GM19395 (cell line): ENCODE data around the gene ZMPSTE24.

Source experiments
- ATAC-seq: cut with Tn5 transposase; IDR thresholded peaks from one replicate; pipeline ENCODE4 v1.9.1; 2021; ENCODE audit warnings: mild to moderate bottlenecking, moderate library complexity; ENCODE audit not compliant: unreplicated experiment

The ZMPSTE24 gene

GRCh38 chr1:40258445-40258769, 371 bp downstream of the ZMPSTE24 start:
- no peak for ATAC-seq

DNA sequence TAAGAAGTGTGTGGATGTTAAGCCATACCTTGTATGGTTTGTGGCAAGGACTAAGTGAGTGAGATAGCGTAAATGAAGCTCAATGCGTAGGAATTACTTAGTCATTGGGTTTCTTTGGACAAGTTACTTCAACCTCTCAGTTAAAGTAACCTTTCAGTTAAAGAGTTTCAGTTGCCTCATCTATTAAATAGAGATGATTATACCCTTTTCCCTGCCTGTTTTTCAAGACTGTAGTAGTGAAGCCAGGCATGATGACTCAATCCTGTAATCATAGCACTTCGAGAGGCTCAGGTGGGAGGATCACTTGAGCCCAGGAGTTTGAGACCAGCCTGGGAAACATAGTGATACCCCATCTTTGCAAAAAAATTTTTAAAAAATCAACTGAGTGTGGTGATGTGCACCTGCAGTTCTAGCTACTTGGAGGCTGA, 6.3 kb downstream of the ZMPSTE24 start:
- ATAC-seq, result no peak

DNA sequence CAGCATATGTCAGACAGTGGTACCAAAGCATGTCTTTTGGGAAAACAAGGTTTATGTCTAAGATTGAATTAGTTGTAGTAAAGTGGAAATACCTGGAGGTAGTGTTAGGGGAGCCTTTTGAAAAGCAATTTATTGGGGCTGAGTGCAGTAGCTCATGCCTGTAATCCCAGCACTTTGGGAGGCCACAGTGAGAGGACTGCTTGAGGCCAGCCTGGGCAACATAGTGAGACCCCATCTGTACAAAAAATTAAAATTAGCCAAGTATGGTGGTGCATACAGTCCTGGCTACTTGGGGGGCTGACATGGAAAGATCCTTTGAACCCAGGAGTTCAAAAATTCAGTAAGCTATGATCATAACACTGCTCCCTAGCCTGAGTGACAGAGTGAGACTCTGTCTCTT, 7.3 kb downstream of the ZMPSTE24 start:
- ATAC-seq, result no peak

DNA sequence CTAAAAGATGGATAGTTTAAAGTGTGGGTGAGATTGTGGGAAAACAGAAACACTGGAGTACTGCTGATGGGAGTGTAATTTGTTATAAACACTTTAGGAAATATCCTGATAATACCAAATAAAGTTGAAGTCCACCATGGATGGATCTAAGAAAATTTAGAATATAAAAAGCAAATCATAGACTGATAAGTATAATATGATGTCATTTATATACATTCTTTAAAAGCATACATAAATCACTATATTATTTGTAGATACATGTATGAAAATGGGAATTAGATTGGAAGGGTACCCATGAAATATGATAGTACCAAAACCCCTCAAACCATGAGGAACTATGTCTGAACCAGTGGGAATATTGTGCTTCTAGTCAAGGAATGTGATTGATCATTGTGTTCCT, 7.9 kb downstream of the ZMPSTE24 start:
- ATAC-seq, result no peak

- ATAC-seq, result no peak
These were observed 8.9 kb downstream of the ZMPSTE24 start for GRCh38 chr1:40266786-40267535.

DNA sequence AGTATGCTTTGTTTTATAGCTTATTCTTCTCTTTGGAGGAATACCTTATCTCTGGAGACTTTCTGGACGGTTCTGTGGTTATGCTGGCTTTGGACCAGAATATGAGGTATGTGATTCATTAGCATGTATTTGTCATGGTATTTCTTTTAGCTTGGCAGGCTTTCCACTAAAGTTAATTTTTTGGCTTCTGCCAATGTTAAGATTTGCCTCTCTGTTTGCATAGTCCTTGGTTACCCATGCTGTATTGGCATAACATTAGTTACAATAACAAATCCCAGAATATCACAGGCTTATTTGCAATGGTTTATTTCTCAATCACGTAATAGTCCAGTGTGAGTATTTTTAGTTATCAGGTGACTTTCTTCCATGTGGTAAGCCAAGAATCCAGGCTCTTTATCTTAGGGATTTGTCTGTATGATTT, 9.7 kb downstream of the ZMPSTE24 start:
- no peak for ATAC-seq

DNA sequence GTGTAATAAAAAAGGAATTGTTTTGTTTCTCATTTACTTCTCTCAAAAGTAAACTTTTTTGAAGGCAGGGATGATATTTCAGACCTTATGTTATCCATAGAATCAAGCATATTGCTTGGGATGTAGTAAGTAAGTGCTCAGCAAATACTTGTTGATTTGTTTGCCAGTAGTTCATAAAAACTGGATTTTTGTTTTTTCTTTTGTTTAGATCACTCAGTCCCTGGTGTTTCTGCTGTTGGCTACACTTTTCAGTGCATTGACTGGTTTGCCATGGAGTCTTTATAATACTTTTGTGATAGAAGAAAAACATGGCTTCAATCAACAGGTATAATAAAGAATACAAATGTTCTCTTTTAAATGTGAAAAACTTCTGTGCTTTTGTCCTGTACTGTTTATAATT, 10.2 kb downstream of the ZMPSTE24 start:
- ATAC-seq, result no peak

DNA sequence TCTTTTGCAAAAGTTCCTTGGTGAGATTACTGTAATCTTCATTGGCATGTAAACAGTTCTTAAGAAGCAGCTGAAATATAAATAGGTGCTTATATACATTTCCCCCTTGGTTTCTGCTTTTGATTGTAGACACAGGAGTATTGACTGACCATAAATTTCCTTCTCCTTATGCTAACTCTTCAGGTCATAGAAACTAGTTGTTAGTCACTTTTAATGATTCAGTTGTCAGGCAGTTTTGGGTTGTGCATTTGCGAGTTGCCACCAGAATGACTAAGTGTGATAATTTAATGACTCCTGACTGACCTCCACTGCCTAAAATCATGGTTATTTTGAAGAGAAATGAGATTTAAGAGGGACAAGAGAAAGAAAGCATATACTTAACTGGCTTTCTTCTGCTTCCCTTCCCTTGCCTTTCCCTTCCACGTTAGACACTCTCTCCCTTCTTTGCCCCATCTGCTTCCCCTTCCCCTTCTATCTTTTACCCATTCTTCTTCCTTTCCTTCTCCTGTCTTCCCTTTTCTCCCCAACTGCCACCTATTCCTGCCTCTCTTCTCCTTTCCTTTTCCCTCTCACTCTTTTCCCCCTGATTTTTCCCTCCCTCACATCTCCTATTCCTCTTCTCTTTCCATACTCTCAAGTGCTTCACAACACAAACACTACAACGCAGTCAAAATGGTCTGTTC, 12.3 kb downstream of the ZMPSTE24 start:
- no peak for ATAC-seq

DNA sequence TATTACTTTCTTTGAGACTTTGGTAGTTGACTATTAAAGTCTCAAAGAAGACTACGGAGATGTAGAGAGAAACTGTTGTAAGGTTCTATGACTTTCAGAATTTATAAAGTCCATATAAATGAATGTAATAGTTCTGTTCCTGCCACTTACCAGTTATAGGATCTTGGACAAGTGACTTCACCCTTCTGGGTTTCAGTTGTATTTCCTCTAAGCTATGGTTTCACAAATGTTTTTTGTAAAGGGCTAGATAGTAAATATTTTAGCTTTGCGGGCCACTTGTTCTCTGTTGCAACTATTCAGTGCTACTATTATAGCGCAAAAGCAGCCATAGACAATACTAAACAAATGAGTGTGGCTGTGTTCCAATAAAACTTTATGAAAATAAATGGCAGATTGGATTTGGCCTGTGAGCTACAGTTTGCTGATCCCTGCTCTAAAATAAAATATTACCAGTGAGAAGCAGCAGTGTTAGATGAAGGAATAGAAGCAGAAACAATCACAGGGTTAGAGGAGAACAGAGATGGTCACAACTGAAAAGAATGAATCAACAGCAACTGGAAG, 14.7 kb downstream of the ZMPSTE24 start:
- ATAC-seq, result no peak

DNA sequence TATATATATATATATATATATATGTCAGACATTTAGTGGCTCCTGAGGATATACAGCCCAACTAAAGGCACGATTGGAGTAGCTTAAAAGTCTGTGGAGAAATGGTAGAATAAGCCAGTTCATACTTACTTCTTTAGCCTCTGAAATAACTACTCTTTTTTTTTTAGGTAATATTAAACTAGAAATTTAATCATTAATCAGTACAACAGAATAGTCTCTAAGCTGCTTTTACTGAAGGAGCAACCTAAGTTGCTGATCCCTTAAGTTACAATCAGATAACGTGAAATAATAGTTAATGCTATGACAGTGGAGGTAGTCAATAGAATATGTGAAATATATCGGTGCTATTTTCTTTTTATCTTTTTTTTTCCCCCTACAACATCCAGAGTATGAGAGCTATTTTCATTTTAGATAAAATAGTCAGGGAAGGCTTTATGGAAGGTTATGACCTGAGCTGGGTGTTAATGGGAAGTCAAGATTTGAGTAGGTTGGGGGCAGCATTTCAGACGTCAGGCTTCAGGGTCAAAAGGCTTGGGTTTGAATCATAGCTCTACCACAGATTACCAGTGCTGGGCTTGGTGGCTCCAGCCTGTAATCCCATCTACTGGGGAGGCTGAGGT, 15.6 kb downstream of the ZMPSTE24 start:
- no peak for ATAC-seq

- no peak for ATAC-seq
These were observed 16.3 kb downstream of the ZMPSTE24 start for GRCh38 chr1:40274331-40274730.

DNA sequence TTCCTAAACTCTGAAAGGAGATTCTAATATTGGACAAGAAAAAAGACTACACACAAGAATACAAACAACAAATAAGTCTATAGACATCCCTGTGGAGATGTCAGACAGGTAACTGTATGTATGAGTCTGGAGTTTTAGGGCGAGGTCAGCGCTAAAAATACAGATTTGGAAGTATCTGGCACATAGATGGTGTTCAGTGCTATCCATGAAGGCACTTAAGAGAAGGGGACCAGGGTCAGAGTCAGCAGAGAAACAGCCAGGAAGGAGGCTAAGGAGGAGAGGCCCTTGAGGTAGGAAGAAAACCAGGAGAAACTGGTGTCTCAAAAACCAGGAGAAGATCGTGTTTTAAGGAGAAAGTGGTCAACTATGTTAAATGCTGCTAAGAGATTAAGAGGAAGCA, 18.1 kb downstream of the ZMPSTE24 start:
- no peak for ATAC-seq

GRCh38 chr1:40281853-40282252, 23.8 kb downstream of the ZMPSTE24 start:
- no peak for ATAC-seq

DNA sequence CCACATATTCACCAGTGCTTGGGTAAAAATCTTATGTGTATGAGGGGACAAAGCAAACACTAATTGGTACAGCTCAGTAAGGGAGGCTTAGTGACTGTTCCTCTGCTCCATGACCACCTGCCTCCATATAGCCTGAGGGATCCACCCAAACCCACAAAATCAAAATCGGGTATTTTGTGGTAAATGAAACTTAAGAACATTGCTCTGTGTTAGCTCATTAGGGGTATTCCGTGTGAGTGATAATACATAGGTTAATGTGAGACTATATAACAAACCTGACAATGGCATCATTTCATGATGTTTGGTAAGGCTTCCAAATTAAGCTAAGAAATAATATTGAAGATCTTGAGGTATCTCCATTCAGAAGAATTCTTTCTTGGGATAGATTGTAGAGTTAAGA, 33.3 kb downstream of the ZMPSTE24 start:
- ATAC-seq, result no peak

GRCh38 chr1:40299366-40300248, 41.6 kb downstream of the ZMPSTE24 start:
- no peak for ATAC-seq

- ATAC-seq, result no peak
These were observed 42.2 kb downstream of the ZMPSTE24 start for GRCh38 chr1:40300249-40300567.

DNA sequence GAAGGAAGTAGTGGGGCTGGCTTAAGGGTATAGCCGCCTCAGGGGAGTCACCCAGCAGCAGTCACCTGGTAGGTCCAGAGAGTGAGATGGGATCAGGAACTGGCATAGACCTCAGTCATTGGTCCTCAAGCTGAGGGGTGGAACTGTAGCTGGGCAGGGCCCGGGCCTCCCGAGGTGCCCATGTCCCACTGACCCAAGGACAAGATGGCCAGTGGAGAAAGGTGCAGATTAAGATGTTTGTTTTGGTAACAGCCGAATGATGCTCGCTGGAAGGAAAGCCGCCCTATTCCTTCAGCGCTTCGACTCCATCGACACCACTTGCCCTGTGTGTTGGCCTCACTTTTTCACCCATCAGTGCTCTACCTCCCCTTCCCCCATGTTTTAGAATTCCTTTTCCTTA, 42.6 kb downstream of the ZMPSTE24 start:
- ATAC-seq, result no peak

- ATAC-seq, result no peak
These were observed 43.0 kb downstream of the ZMPSTE24 start for GRCh38 chr1:40301066-40301465.

DNA sequence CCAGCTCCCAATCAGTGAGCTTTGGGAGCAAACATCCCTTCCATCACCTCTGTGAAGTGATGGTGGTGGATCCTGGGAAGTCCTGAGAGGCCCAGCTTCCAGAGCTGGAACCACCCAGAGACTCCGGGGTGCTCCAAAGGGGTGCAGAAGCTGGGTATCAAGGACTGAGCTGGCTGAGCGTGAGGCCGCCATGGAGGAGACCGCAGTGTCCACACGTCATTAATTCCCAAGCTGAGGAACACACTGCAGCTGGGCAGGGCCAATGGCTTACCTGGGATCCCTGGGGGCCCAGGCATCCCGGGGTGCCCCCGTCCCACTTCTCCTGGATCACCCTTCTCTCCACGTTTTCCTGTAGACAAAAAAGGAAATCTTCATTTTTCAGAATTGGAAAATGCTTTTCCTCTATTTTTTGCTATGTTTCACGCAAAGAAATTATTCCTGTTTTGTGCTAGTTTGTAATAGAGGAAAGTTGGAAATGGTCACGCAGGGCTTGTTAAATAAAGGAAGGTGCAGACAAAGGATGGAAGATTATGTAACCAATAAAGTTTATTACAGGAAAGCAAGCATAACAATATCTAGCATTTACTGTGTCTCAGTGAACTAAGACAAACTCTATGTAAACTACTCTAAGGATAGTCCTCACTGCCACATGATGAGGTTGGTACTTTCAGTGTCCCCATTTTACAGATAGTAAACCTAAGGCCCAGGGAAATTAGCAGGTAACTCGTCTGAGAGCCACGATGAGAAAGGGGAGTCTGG, 43.7 kb downstream of the ZMPSTE24 start:
- ATAC-seq, result no peak

DNA sequence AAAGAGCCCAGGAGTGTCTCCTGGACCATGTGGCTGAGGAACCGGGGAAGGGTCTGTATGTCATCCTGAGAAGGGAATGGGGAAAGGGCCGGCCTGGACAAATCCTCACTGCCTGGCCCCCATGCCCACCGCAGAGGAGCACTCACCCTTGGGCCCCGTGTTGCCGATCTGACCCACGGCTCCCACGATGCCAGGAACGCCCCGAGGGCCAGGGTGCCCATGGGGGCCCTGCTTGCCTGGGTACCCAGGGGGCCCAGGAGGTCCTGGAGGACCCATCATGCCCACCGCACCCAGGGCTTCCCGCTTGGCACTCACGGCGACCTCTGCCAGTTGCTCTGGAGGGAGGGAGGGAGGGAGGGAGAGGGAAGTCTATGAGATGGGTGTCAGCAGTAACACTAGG, 44.4 kb downstream of the ZMPSTE24 start:
- ATAC-seq, result no peak
